ENCODE results near the gene ZMAT3. TPM values are rescaled to one million over a fixed set of nuclear protein-coding genes. Genes with fewer than 3 reads are reported as not detected.

ZMAT3 gene
- total and polyA plus RNA-seq, 2 of the 13 experiments (the other 11 are each of a cell fraction or from before 2014, with no cell fraction given), result 11.4 to 11.7 TPM

GRCh38 chr3:179071323-179072099 lies at the start of gene ZMAT3 (continued):
- no peak; the same call in 1 of the 2 replicates for TF ChIP-seq THRA (CRISPR knock-in tag; IDR thresholded peaks at IDR 0.05; ENCODE audit: borderline replicate concordance)
- TF ChIP-seq CBFB (CRISPR knock-in tag; IDR thresholded peaks at IDR 0.05), result peak; percentile 3; the same call in 1 of the 2 replicates
- 0 out of 2 replicates have a peak, but pooled peaks have one; percentile 5 for TF ChIP-seq ZKSCAN5 (CRISPR knock-in tag; IDR thresholded peaks at IDR 0.05)
- TF ChIP-seq HMGXB3 (CRISPR knock-in tag; IDR thresholded peaks at IDR 0.05; ENCODE audit: borderline replicate concordance), result no peak
- TF ChIP-seq ZKSCAN8 (CRISPR knock-in tag; IDR thresholded peaks at IDR 0.05; ENCODE audit: borderline replicate concordance), result no peak
- TF ChIP-seq, protein P1, sequence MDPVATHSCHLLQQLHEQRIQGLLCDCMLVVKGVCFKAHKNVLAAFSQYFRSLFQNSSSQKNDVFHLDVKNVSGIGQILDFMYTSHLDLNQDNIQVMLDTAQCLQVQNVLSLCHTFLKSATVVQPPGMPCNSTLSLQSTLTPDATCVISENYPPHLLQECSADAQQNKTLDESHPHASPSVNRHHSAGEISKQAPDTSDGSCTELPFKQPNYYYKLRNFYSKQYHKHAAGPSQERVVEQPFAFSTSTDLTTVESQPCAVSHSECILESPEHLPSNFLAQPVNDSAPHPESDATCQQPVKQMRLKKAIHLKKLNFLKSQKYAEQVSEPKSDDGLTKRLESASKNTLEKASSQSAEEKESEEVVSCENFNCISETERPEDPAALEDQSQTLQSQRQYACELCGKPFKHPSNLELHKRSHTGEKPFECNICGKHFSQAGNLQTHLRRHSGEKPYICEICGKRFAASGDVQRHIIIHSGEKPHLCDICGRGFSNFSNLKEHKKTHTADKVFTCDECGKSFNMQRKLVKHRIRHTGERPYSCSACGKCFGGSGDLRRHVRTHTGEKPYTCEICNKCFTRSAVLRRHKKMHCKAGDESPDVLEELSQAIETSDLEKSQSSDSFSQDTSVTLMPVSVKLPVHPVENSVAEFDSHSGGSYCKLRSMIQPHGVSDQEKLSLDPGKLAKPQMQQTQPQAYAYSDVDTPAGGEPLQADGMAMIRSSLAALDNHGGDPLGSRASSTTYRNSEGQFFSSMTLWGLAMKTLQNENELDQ (CRISPR knock-in tag; IDR thresholded peaks at IDR 0.05; ENCODE audit: borderline replicate concordance), result no peak
- TF ChIP-seq KMT2B (CRISPR knock-in tag; IDR thresholded peaks at IDR 0.05), result peak; percentile 80
- no peak for TF ChIP-seq CBX5 (CRISPR knock-in tag; IDR thresholded peaks at IDR 0.05; ENCODE audit: borderline replicate concordance)
- TF ChIP-seq IKZF1 (IDR thresholded peaks at IDR 0.05), result no peak
- TF ChIP-seq GMEB1 (CRISPR knock-in tag; IDR thresholded peaks at IDR 0.05; ENCODE audit: borderline replicate concordance), result no peak
- no peak for TF ChIP-seq FOXA3 (CRISPR knock-in tag; IDR thresholded peaks at IDR 0.05)
- no peak for TF ChIP-seq ZZZ3 (CRISPR knock-in tag; IDR thresholded peaks at IDR 0.05; ENCODE audit: borderline replicate concordance)
- TF ChIP-seq ZNF230 (CRISPR knock-in tag; IDR thresholded peaks at IDR 0.05), result no peak
- no peak for TF ChIP-seq THAP8 (CRISPR knock-in tag; IDR thresholded peaks at IDR 0.05; ENCODE audit: borderline replicate concordance)
- TF ChIP-seq RXRB (CRISPR knock-in tag; IDR thresholded peaks at IDR 0.05; ENCODE audit: borderline replicate concordance), result peak; percentile 38; the same call in 1 of the 2 replicates
- no peak for TF ChIP-seq TCF7L2 (IDR thresholded peaks at IDR 0.05; ENCODE audit: low read depth, low read length)
- no peak for TF ChIP-seq PAX8 (CRISPR knock-in tag; IDR thresholded peaks at IDR 0.05; ENCODE audit: borderline replicate concordance)
